GM12878 (cell line): ENCODE results near the gene RARRES2. TPM values are rescaled to one million over a fixed set of nuclear protein-coding genes. Genes with fewer than 3 reads are reported as not detected.

Experiments
- ATAC-seq: fragments of 200-7000 bp; cut with Tn5 transposase; 3 replicates; pipeline ENCODE4 v1.9.1; 2020; ENCODE audit warnings: mild to moderate bottlenecking, moderate library complexity
- BruUV-seq: library from RNA; stranded (reverse); fragments of 400-500 nt; replicated peaks from 2 replicates; lab custom pipeline; 2021; lab: Mats Ljungman, UMichigan
- CTCF ChIA-PET: fragments of 300-600 bp; sonication (Branson Sonifier 250); formaldehyde crosslinking; extraction: SDS; loops from one replicate; lab custom pipeline; 2021; ENCODE audit warnings: inconsistent platforms; lab: Yijun Ruan, JAX
- POLR2A ChIA-PET: fragments of 350-600 bp; formaldehyde crosslinking; extraction: SDS; loops from one replicate; lab custom pipeline; 2021; ENCODE audit warnings: inconsistent platforms; lab: Charles Lee
- RAD21 ChIA-PET: fragments of 300-600 bp; sonication (Branson Sonifier 250); formaldehyde crosslinking; loops from one replicate; lab custom pipeline; 2023; ENCODE audit warnings: antibody characterized with exemption; ENCODE audit not compliant: unreplicated experiment; lab: Charles Lee
- SMC1A ChIA-PET: fragments of 300-600 bp; sonication (Branson Sonifier 250); formaldehyde crosslinking; loops from one replicate; lab custom pipeline; 2023; ENCODE audit not compliant: unreplicated experiment, uncharacterized antibody; lab: Charles Lee
- DNase-seq: peaks from one replicate; pipeline ENCODE4 v3.0.0-alpha.2; 2011; ENCODE audit warnings: low read depth, low spot score
- FAIRE-seq: peaks from 3 replicates; lab custom pipeline; 2011; peaks lifted over from hg19 to GRCh38; lab: Jason Lieb, UNC
- H2AFZ ChIP-seq: 2 replicates; pipeline ENCODE4 v1.6.0; 2011; ENCODE audit warnings: low read depth, low read length, control low read depth; ENCODE audit not compliant: control insufficient read depth
- H3K27ac ChIP-seq: 2 replicates; pipeline ENCODE4 v1.5.1; 2011; ENCODE audit warnings: control low read depth; ENCODE audit not compliant: control insufficient read depth, insufficient read depth
- H3K27me3 ChIP-seq, 2 experiments: replicated peaks in 1 of 2; 2 replicates each; pipeline versions ENCODE4 v1.6.0 to v1.6.1; 2011; ENCODE audit warnings: low read length in 1 of 2; ENCODE audit not compliant: control insufficient read depth in 2 of 2, insufficient read depth in 2 of 2
- H3K36me3 ChIP-seq, 2 experiments: 2 replicates each; pipeline ENCODE4 v1.5.1; 2011; ENCODE audit warnings: low read length in 1 of 2; ENCODE audit not compliant: control insufficient read depth in 2 of 2, insufficient read depth in 2 of 2
- H3K4me1 ChIP-seq: 2 replicates; pipeline ENCODE4 v1.6.1; 2011; ENCODE audit warnings: mild to moderate bottlenecking, low read length, moderate library complexity, mixed read lengths; ENCODE audit not compliant: control insufficient read depth, insufficient read depth
- H3K4me2 ChIP-seq: 2 replicates; pipeline ENCODE4 v1.6.0; 2011; ENCODE audit warnings: control low read depth; ENCODE audit not compliant: control insufficient read depth, insufficient read depth
- H3K4me3 ChIP-seq: fragments of 200-600 bp; sonication (generic); 2 replicates; pipeline ENCODE4 v1.5.1; 2016
- H3K79me2 ChIP-seq: 2 replicates; pipeline ENCODE4 v1.6.0; 2011; ENCODE audit warnings: low read length; ENCODE audit not compliant: control insufficient read depth, insufficient read depth
- H3K9ac ChIP-seq: 2 replicates; pipeline ENCODE4 v1.8.0; 2011; ENCODE audit warnings: low read length, control low read depth, mixed read lengths; ENCODE audit not compliant: control insufficient read depth, insufficient read depth
- H3K9me3 ChIP-seq: replicated peaks from 3 replicates; pipeline ENCODE4 v1.5.1; 2011; ENCODE audit warnings: mild to moderate bottlenecking, low read length; ENCODE audit not compliant: control insufficient read depth, insufficient read depth
- H4K20me1 ChIP-seq: 2 replicates; pipeline ENCODE4 v1.6.0; 2011; ENCODE audit not compliant: control insufficient read depth, insufficient read depth
- BHLHE40 ChIP-seq, 2 experiments: fragments of 450-650 bp in 1 of 2; IDR thresholded peaks; 2 replicates each; pipeline ENCODE4 v1.6.1; 2011 to 2017; ENCODE audit warnings: low read depth in 2 of 2, borderline replicate concordance in 1 of 2, improper control_type of control experiment in 1 of 2, low read length in 1 of 2, mild to moderate bottlenecking in 1 of 2
- CBX3 ChIP-seq: fragments of 200-600 bp; sonication (generic); IDR thresholded peaks from 2 replicates; pipeline ENCODE4 v1.6.1; 2016; ENCODE audit warnings: low read depth, borderline replicate concordance
- EP300 ChIP-seq, 2 experiments: fragments of 150-350 bp in 1 of 2; IDR thresholded peaks; 2 replicates each; pipeline ENCODE4 v1.6.1; 2011 to 2012; ENCODE audit warnings: low read depth in 2 of 2, low read length in 2 of 2, borderline replicate concordance in 1 of 2, improper control_type of control experiment in 1 of 2, inconsistent platforms in 1 of 2; ENCODE audit not compliant: control insufficient read depth in 1 of 2
- FOXK2 ChIP-seq: fragments of 450-650 bp; IDR thresholded peaks from 2 replicates; pipeline ENCODE4 v1.6.1; 2017; ENCODE audit warnings: mild to moderate bottlenecking, moderate library complexity
- HCFC1 ChIP-seq: fragments of 150-350 bp; IDR thresholded peaks from 2 replicates; pipeline ENCODE4 v1.6.1; 2014; ENCODE audit warnings: low read length
- HDAC2 ChIP-seq: fragments of 200-600 bp; sonication (generic); IDR thresholded peaks from 2 replicates; pipeline ENCODE4 v1.6.1; 2017
- KAT2A ChIP-seq: conservative IDR thresholded peaks from 2 replicates; pipeline ENCODE4 v1.6.1; 2011; ENCODE audit warnings: low read depth, low read length; ENCODE audit not compliant: control insufficient read depth
- RAD51 ChIP-seq: fragments of 450-650 bp; IDR thresholded peaks from 2 replicates; pipeline ENCODE4 v1.6.1; 2016; ENCODE audit warnings: moderate library complexity, mild to moderate bottlenecking, inconsistent platforms
- STAT3 ChIP-seq: IDR thresholded peaks from 2 replicates; pipeline ENCODE4 v1.6.1; 2011; ENCODE audit warnings: low read depth, low read length, improper control_type of control experiment
- ZNF217 ChIP-seq: fragments of 450-650 bp; IDR thresholded peaks from 2 replicates; pipeline ENCODE4 v1.6.1; 2017; ENCODE audit warnings: antibody characterized with exemption, mild to moderate bottlenecking
- ZZZ3 ChIP-seq: IDR thresholded peaks from 2 replicates; pipeline ENCODE4 v1.6.1; 2011; ENCODE audit warnings: low read depth; ENCODE audit not compliant: control insufficient read depth, insufficient read length
- WGBS: methylation state at CpG from one replicate; pipeline ENCODE4 v1.1.6; 2016; ENCODE audit warnings: low lambda C conversion rate; ENCODE audit not compliant: insufficient replicate concordance, insufficient coverage; ENCODE audit errors: missing lambda C conversion rate; 5-methylcytosine and 5-hydroxymethylcytosine counted together
- in situ Hi-C: fragments of 300-500 bp; cut with MboI; formaldehyde crosslinking; loops from 9 replicates; pipeline ENCODE4 v1.14.3; 2018; ENCODE audit warnings: mixed read lengths
- intact Hi-C: fragments of 100-400 bp; cut with micrococcal nuclease; formaldehyde crosslinking; loops from one replicate; pipeline ENCODE4 v1.14.2; 2022; ENCODE audit not compliant: unreplicated experiment
- polyA plus RNA-seq, 11 experiments: library from polyadenylated mRNA; depleted of rRNA in 4 of 11; unstranded in 6 of 11; stranded (reverse) in 5 of 11; fragments of >200 nt; fragmentation: Nextera tagmentation in 4 of 11; fragmentation: Illumina TruSeq in 1 of 11; extraction: Ambion mirVana in 4 of 11; extraction: Trizol in 1 of 11; gene quantifications; 1 replicate in 1 of 11; 2 replicates in 10 of 11; pipeline versions ENCODE4 v1.2.1 to v1.2.3, GENCODE V29; 2011 to 2016; ENCODE audit warnings: inconsistent platforms in 2 of 11, missing spikeins in 2 of 11, low read depth in 1 of 11
- total RNA-seq, 4 experiments: library from RNA; depleted of rRNA in 3 of 4; stranded (reverse); fragments of >200 nt in 3 of 4; fragmentation: Illumina TruSeq in 1 of 4; extraction: Trizol in 1 of 4; gene quantifications; 2 replicates each; pipeline versions ENCODE4 v1.2.1 to v1.2.3, GENCODE V29; 2013 to 2021
- TF ChIP-seq, protein P1 (sequence below): fragments of 450-650 bp; IDR thresholded peaks from 2 replicates; pipeline ENCODE4 v1.6.1; 2017; ENCODE audit warnings: mild to moderate bottlenecking
- TF ChIP-seq, protein P2 (sequence below): IDR thresholded peaks from 2 replicates; pipeline ENCODE4 v1.6.1; 2012; ENCODE audit warnings: low read depth, low read length, improper control_type of control experiment
- TF ChIP-seq, protein P3 (sequence below): fragments of 450-650 bp; IDR thresholded peaks from 2 replicates; pipeline ENCODE4 v1.6.1; 2016; ENCODE audit warnings: mild to moderate bottlenecking, moderate library complexity, borderline replicate concordance

The RARRES2 gene
- total and polyA plus RNA-seq, 10 of the 15 experiments (the other 5 are each of a cell fraction or from before 2014, with no cell fraction given): 0.13 to 2.2 (median 0.40) TPM; not detected in 3

DNA sequence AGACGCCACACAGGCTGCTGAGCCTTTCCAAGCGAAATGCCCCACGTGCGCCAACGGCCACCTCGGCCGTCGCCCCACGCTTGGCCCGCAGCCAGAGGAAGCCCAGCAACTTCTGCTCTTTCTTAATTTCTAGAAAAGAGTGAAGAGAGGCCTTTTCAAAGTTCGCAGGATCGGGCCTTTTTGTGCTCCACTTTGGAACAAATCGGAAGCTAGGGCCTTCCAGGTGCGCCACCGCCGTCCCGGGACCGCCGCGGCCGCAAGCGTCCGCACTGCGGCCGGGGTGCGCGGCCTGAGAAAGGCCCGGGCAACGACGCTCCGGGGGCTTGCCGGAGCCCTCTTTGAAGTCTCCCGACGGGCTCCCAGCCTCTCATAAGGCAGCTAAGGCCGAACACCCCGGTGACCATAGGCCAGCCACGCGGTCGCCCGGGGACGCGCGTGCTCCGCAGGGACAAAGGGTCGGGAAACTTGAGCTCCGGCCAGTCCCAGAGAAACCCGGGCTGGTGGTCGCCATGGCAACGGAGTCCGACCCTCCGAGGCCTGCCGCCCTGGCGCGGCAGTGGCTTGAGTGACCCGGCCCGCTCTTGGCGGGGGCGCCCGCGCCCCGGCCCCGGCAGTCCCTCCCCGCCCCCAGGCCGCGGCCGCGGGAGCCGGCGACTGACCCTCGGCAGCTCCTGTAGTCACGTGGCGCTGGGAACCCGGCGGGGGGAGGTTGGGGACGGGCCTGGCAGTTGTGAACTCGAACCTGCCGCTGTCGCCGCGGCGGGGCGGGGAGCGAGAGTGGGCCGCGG is 26.9 kb upstream of the RARRES2 start, which contains the start of gene REPIN1 (continued):
- TF ChIP-seq, protein P1, sequence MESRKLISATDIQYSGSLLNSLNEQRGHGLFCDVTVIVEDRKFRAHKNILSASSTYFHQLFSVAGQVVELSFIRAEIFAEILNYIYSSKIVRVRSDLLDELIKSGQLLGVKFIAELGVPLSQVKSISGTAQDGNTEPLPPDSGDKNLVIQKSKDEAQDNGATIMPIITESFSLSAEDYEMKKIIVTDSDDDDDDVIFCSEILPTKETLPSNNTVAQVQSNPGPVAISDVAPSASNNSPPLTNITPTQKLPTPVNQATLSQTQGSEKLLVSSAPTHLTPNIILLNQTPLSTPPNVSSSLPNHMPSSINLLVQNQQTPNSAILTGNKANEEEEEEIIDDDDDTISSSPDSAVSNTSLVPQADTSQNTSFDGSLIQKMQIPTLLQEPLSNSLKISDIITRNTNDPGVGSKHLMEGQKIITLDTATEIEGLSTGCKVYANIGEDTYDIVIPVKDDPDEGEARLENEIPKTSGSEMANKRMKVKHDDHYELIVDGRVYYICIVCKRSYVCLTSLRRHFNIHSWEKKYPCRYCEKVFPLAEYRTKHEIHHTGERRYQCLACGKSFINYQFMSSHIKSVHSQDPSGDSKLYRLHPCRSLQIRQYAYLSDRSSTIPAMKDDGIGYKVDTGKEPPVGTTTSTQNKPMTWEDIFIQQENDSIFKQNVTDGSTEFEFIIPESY: no peak
- TF ChIP-seq HCFC1: peak; percentile 39; the same call in 1 of the 2 replicates
- TF ChIP-seq, protein P2, sequence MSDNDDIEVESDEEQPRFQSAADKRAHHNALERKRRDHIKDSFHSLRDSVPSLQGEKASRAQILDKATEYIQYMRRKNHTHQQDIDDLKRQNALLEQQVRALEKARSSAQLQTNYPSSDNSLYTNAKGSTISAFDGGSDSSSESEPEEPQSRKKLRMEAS: peak; percentile 81

- peaks cover 50% of the 10 kb centered on the region for H3K79me2 ChIP-seq
- peak overlapping the region; percentile 96 for H3K4me3 ChIP-seq
- no TSS peak for BruUV-seq
- H3K4me2 ChIP-seq: peak overlapping the region; percentile 93
- SMC1A ChIA-PET: interaction anchor here (0.8 to 5.6 kb wide), 7 partner anchors 8 to 66 kb away, joined by 3 to 41 read pairs (median 6); a partner anchor contains a TSS
- peak overlapping the region; percentile 69 for H2AFZ ChIP-seq
- 39% methylated on average over 8 of the region's 8 CpGs for WGBS
- DNase-seq (no peak), ATAC-seq (no peak), FAIRE-seq (no peak)
- CTCF ChIA-PET: interaction anchor here (0.9 to 7.7 kb wide), 9 partner anchors 10 to 54 kb away, joined by 3 to 70 read pairs (median 7); a partner anchor contains a TSS
- no peaks in the 10 kb centered on the region; the same call in 1 of the 2 replicates for H4K20me1 ChIP-seq
- intact Hi-C loops (loop anchor here (1.0 to 2.0 kb wide), 2 partner anchors 12 to 45 kb away; partner anchors contain the start of genes ACTR3C, LRRC61 and ZNF775), in situ Hi-C loops (no loop called here)
- H3K27me3 ChIP-seq: no peaks in the 10 kb centered on the region
- POLR2A ChIA-PET: interaction anchor here (0.9 to 4.9 kb wide), 8 partner anchors 10 to 47 kb away, joined by 3 to 46 read pairs (median 10); a partner anchor contains a TSS
- peaks cover 10 to 14% of the 10 kb centered on the region in 2 experiments for H3K36me3 ChIP-seq
- H3K4me1 ChIP-seq: peaks cover 29% of the 10 kb centered on the region
- peak overlapping the region; percentile 99 for H3K9ac ChIP-seq
- RAD21 ChIA-PET: interaction anchor here (0.9 to 5.3 kb wide), 7 partner anchors 8 to 66 kb away, joined by 3 to 45 read pairs (median 11); a partner anchor contains a TSS
- peak overlapping the region; percentile 97 for H3K27ac ChIP-seq
- H3K9me3 ChIP-seq: no peaks in the 10 kb centered on the region
- no peak for TF ChIP-seq BHLHE40 (IDR thresholded peaks at IDR 0.05; ENCODE audit: borderline replicate concordance in 1 of 2, low read depth in 2 of 2, low read length in 1 of 2)
- TF ChIP-seq ZNF217: 0 out of 2 replicates have a peak, but pooled peaks have one; percentile 56
- no peak for TF ChIP-seq FOXK2
- TF ChIP-seq CBX3: no peak
- peak; percentile 36 for TF ChIP-seq RAD51
- TF ChIP-seq HDAC2: no peak
- TF ChIP-seq KAT2A: no peak
- TF ChIP-seq, protein P3, sequence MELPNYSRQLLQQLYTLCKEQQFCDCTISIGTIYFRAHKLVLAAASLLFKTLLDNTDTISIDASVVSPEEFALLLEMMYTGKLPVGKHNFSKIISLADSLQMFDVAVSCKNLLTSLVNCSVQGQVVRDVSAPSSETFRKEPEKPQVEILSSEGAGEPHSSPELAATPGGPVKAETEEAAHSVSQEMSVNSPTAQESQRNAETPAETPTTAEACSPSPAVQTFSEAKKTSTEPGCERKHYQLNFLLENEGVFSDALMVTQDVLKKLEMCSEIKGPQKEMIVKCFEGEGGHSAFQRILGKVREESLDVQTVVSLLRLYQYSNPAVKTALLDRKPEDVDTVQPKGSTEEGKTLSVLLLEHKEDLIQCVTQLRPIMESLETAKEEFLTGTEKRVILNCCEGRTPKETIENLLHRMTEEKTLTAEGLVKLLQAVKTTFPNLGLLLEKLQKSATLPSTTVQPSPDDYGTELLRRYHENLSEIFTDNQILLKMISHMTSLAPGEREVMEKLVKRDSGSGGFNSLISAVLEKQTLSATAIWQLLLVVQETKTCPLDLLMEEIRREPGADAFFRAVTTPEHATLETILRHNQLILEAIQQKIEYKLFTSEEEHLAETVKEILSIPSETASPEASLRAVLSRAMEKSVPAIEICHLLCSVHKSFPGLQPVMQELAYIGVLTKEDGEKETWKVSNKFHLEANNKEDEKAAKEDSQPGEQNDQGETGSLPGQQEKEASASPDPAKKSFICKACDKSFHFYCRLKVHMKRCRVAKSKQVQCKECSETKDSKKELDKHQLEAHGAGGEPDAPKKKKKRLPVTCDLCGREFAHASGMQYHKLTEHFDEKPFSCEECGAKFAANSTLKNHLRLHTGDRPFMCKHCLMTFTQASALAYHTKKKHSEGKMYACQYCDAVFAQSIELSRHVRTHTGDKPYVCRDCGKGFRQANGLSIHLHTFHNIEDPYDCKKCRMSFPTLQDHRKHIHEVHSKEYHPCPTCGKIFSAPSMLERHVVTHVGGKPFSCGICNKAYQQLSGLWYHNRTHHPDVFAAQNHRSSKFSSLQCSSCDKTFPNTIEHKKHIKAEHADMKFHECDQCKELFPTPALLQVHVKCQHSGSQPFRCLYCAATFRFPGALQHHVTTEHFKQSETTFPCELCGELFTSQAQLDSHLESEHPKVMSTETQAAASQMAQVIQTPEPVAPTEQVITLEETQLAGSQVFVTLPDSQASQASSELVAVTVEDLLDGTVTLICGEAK: peak; percentile 33; the same call in 1 of the 2 replicates
- no peak for TF ChIP-seq ZZZ3
- TF ChIP-seq EP300 (IDR thresholded peaks at IDR 0.05; ENCODE audit: borderline replicate concordance in 1 of 2, control insufficient read depth in 1 of 2, low read depth in 2 of 2, low read length in 2 of 2): 0 out of 4 replicates have a peak, but pooled peaks of 1 of the 2 experiments have one; percentile 46
- TF ChIP-seq STAT3: no peak
Measured at GRCh38 chr7:150367677-150368095, 26.3 kb upstream of the RARRES2 start.
